Stimulated activated CD8-positive, alpha-beta memory T cell treated with anti-CD3 and anti-CD28 coated beads, Interleukin-15, amount 100 ng/mL, for 1 hour (primary cell): ENCODE data around the gene TBC1D22A.

Experiments used
- DNase-seq: peaks from one replicate; pipeline ENCODE4 v3.0.0-alpha.2; 2020; ENCODE audit warnings: low read depth

TBC1D22A gene

DNA sequence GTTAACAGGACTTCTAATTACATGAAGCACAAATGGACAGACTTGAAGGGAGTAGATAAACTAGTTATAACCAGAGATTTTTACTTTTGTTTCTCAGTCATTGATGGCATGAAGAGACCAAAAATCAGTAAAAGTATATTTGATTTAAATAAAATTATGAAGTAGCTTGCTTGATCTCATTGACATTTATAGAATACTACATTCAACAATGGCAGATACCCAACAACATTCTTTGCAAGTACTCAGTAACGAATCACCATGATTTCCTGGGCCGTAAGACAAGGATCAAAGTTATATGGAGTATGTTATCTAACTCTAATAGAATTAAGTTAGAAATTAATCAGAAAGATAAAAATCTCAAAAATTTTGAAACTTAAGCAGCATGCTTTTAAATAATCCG is 317.6 kb downstream of the TBC1D22A start:
- DNase-seq, result no peak

DNA sequence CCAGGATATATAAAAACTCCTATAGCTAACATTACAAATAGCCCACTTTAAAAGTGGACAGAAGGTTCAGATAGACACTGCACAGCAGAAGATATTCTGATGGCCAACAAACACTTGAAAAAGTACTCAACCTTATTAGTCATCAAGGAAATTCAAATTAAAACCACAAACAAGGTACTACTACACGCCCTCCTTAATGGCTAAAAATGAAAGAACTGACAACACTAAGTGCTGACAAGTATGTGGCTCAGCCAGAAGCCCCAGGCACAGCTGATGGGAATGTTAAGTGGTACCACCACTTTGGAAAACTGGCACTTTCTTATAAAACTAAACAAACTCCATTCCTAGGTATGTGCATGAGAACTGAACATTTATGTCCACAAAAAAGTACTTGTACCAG is 320.1 kb downstream of the TBC1D22A start:
- DNase-seq, result no peak

DNA sequence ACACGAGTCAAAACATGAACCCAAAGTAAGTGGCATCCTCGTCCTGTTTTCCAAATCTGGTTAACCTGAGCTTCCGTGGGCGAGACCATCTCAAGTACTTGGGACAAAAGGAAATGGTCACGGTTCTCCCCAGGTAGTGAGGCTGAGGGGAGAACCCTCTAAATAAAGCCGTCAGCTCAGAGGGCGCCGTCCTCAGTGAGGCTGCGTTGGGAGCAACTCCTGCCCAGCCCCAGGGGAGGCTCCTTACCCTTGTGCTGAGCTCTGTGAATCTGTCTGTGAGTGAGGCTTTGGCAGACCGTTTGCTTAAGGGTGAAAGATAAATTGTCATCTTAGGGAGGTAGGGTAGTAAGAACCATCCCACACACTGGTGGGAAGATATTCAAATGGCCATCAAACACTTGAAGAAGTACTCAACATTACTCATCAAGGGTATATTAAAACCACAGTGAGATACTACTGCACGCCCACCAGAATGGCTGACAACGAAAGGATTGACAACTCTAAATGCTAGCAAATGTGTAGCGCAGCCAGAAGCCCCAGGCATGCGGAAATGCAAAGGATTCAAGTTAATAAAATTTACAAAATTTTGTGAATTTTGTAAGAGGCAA is 321.0 kb downstream of the TBC1D22A start:
- no peak for DNase-seq

DNA sequence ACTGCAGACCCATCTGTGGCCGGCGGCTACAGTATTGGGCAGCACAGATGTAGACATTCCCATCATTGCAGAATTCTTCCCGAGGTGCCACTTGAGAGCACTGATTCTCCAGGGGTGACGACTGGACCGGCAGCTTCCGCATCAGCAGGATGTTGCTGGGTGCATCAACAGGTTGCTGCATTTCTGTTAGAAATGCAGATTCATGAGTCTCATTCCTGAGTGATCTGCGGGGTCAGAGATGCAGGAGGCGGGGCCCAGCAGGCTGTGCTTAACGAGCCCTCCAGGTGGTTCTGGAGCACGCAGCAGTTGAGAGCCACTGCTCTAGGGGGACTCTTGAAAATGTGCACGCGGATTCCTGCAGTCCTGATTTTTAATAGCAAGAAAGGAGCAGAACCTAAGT is 321.8 kb downstream of the TBC1D22A start:
- DNase-seq, result no peak

DNA sequence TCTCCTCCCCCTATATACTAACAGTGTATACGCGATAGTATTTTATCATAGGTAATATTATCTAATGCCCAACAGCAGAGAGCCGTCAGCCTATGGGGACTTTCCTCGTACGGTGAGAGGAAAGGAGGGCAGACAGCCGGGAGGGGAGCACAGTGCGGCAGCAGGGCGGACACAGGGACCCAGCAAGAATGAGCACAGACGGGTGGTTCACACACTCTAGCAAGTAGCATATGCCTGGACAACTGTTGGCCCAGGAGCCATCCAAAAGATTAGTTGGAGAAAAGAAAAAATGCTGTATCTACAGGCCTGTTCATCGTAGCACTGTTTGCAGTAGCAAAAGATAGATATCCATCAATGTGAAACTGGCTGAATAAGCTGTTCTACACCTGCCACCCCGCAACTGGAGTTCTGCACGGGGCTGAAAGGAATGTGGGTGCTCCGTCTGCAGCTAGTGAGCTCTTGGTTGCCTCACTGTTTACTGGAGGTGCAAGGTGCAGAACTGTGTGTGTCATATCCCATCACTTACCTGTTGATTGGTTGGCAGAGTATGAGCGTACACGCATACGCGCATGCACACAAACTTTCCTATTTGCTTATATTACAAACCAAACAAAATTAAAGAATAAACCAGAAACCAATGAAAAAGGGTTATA is 324.3 kb downstream of the TBC1D22A start:
- no peak for DNase-seq

DNA sequence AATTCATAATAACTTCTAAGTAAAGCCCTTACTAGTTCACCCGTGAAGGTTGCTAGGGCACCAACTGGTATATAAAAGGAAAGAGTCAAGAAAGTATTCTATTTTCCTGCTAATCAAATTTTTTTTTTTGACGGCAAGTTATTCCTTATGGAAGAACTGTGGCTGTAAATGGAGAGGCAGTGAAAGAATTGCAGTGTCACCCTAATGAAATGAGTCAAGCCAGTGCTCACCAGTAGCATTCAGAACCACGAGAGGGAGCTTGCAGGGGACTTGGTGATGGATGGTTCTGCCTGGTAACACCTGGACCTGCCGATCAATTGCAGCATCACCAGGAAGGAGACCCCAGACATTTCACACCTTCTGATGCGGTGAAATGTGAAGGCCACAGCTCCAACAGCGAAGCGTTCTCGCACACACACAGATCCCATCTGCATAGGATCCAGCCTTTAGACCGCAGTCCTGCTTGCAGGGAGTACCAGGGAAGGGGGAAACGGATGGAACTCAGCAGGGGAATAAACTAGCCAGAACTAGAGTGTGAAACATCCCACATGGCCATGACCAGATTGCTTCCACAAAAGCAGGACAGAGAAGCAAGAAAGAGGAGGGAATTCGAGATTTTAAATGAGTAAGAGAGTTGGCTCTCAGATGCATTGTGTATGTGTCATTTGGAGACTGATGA is 326.2 kb downstream of the TBC1D22A start:
- DNase-seq, result no peak

DNA sequence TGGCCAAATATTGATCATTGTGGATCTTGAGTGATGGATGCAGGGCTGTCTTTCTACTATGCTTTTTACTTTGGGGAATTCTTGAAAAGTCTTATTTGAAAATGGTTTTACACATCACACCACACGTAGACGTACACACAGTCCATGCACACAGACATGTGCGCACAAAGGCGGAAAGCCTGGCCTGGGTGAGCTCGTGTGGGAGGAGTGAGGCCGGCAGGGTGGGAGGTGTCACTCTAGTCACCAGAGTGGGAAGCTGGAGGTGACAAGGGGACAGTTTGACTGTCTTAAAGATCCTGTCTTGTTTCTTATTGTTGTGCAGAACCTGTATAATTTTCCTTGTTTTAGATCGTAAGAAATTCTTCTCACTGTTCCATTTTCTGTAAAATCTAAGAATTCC is 326.9 kb downstream of the TBC1D22A start:
- no peak for DNase-seq

DNA sequence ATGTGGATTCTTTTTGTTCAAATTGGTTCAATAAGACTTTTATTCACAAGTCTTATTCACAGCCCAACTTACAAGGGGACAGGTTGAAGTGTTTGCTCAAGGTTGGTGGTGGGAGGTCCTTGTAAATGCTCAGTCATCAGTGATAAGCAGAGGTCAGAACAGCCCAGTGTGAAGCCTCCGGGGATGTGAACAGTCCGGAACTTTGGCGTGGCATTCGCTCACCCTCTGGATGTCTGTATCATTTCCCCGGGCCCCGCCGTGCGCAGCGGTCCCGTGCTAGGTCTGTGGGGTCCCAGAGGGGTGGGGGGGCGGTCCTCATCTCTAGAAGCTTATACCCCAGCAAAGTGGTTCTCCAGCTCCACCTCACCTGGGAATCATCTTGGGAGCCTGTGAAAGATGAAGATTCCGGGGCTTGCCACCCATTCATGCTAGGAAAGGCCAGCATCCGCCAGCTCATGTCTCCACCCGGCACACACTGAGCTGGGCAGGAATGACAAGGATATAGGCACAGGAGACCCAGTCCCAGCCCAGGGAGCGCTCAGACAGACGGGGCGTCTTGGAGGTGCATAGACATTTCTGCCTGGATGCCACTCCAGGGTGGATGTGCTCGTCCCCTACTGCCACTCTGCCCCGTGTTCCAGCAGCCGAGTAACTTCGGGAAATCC is 327.5 kb downstream of the TBC1D22A start:
- no peak for DNase-seq

DNA sequence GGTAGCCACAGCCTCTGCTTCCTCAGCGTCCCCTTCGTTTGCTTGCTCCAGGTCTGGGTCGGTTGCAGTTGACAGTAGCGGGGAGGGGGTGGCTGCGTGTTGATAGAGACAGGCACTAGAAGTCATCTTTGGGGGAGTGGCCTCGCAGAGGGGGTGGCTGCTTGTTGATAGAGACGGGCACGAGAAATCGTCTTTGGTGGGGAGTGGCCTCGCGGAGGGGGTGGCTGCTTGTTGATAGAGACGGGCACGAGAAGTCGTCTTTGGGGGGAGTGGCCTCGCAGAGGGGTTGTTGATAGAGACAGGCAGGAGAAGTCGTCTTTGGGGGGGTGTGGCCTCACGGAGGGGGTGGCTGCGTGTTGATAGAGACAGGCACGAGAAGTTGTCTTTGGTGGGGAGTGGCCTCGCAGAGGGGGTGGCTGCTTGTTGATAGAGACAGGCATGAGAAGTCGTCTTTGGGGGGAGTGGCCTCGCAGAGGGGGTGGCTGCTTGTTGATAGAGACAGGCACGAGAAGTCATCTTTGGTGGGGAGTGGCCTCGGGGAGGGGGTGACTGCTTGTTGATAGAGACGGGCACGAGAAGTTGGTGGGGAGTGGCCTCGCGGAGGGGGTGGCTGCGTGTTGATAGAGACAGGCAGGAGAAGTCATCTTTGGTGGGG is 328.3 kb downstream of the TBC1D22A start:
- DNase-seq, result no peak

DNA sequence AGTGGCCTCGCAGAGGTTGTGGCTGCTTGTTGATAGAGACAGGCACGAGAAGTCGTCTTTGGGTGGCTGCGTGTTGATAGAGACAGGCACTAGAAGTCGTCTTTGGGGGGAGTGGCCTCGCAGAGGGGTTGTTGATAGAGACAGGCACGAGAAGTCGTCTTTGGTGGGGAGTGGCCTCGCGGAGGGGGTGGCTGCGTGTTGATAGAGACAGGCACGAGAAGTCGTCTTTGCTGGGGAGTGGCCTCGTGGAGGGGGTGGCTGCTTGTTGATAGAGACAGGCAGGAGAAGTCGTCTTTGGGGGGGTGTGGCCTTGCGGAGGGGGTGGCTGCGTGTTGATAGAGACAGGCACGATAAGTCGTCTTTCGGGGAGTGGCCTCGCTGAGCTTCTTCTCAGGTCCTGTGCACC is 328.8 kb downstream of the TBC1D22A start:
- no peak for DNase-seq

DNA sequence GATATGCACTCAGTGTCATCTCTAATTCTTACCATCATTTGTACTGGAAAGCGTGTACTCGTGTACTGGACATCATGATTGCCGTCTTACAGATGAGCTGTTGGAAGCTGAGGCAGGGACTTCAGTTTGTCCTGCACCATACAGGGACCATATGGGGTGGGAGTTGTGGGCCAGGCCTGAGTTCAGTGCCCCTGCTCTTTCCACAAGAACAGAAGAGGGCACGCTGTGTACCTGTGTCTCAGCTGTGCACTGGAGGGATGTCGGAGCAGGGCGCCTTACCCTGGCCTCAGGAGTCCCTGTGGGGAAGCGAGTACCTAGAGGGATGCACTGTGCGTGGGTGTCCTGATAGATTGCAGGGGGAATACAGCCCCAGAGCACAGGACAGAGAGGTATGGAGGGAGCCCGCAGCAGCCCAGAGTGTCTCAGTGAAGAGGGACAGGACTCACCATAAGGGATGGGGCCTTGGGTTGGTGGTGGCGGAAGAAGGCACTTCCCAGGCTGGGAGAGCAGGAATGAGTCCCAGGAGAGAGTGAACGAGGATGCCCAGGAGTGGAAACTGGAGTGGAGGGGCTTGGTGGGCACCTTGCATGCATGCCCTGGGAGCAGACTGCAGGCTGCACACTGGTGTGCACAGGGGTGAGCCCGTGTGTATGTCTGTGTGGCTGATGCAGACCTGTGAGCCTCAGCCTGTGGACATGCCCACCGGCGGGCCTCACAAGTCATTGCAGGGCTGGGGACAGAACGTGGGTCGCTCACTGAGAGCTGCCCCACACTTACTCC is 329.7 kb downstream of the TBC1D22A start:
- DNase-seq, result no peak

DNA sequence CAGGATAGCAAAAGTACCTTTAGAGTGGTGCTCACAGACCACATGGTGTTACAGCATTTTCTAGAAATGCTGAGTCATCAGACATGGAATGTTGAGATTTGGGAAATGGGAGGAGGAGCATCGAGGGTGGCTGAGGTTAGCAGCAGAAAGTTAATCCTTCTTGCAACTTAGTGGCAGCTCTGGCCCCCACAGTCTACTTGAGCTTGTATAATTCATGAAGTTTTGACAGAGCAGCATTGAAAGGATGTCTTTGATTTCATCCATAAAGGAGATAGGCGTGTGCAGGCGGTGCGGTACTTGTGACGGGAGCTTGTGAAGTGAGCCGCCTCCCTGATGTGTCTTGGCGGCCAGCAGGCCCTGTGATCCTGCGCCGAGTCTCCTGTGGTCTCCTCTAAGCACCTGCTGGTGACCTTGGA is 330.5 kb downstream of the TBC1D22A start:
- DNase-seq, result no peak

DNA sequence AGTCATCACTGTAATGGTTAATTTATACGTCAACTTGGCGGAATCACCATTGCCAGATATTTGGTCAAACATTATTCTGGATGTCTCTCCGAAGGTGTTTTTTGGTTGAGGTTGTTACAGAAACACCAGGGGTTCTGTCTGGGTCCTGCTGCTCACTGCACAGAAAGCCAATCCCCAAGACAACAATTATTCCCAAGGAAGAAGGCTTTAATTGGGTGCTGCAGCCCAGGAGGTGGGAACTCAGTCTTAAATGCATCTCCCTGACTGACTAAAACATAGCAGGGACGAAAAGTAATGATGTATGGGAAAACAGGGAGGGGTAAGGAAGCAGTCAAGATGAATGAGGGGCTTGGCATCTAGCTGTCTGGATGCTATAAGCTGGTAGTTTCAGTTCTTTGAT is 331.3 kb downstream of the TBC1D22A start:
- DNase-seq, result no peak

DNA sequence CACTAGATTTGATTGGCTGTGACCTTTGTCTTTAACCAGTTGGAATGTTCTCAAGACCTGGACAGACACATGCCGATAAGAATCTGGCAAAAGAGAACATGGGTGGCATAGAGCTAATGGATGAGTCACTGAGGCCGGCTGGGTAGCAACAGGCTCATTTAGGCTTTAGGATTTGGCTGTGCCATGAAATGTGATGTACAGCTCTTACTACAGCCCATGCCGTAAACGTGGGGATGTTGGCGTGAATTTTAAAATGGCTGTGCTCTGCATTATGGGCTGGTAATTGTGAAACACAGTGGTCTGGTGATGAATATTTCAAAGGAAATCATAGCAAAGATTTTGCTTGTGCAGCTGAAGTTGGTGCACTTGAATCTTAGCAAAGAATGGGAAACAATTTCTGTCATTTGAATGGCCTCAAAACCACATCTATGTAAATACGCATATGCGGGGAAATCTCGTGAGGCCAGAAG is 332.4 kb downstream of the TBC1D22A start:
- no peak for DNase-seq

DNA sequence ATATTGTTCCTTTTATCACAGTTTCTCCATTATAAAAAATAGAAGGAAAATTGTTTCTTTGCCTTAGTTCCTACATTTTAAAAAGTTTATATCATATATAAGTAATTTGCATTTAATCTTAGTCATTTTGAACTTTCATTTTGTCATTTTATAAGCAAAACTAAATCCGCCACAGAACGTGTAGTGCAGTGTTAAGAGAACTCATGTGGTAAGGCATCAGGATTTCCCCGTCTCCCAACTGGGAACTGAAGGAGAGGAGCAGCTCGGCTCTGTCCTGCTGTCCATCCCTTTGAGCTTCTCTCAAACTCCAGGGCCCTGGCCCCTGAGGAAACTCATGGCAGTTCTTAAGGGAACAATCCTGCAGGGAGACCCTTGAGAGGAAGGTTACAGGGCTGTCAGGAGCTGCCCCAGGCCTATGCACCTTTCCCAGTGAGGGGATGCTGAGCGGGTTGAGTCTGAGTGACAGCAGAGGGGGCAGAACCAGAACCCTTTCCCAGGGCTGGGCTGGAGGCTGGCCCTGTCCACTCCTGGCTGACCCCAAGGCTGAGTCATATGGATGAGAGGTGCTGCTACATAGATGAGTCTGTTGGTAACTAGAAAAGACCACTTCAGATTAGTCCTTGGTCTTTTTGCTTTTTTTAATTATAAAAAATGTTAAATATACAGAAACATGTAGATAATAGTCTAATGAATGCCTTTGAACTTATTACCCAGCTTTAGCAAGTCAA is 333.1 kb downstream of the TBC1D22A start:
- no peak for DNase-seq

DNA sequence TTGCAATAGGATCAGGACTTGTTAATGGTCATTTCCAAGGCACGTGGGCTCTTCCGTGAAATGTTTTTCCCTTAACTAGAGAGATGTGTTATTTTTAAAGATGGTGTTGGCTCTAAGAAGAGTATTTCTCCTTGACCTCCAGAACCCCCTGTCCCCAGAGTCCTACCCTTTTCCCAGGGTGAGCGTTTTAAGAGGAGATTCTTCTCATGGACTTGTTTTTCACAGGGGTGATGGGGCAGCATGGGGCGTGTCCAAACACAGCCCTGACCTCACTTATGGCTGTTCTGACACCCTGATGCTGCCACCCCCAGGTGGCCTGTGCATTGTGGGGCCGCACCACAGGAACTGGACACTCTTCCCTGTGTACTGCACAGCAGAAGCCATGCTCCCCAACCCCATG is 335.7 kb downstream of the TBC1D22A start:
- no peak for DNase-seq

DNA sequence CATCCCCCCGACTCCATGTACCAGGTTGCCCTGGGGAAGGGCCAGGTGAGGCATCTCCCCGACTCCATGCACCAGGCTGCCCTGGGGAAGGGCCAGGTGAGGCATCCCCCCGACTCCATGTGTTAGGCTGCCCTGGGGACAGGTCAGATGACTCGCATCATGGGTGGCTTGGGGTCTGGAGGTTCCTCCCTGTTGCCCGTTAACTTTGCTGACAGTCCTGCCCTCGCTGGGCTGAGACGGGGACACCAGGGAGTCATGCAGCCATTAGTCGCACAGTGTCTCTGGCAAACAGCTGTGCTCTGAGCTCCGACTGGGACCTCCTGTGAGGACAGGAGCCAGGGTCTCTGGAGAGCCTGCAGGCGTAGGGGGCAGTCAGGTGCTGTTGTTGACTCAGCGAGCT is 336.1 kb downstream of the TBC1D22A start:
- no peak for DNase-seq

DNA sequence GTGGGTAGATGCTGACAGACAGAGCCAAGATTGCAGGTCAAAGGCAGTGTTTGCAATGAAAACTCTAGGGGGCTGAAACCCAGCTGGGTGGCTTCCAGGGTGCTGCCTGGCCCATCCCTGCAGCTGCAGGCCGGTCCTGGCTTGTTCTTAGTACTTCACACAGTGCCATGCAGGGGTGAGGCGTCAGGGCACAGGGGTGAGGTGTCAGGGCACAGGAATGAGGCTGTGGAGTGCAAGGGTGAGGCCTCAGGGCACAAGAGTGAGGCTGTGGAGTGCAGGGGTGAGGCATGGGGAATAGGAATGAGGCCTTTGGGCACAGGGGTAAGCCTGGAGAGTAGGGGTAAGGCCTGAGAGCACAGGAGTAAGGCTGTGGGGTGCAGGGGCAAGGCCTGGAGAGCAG is 337.6 kb downstream of the TBC1D22A start:
- DNase-seq, result no peak

DNA sequence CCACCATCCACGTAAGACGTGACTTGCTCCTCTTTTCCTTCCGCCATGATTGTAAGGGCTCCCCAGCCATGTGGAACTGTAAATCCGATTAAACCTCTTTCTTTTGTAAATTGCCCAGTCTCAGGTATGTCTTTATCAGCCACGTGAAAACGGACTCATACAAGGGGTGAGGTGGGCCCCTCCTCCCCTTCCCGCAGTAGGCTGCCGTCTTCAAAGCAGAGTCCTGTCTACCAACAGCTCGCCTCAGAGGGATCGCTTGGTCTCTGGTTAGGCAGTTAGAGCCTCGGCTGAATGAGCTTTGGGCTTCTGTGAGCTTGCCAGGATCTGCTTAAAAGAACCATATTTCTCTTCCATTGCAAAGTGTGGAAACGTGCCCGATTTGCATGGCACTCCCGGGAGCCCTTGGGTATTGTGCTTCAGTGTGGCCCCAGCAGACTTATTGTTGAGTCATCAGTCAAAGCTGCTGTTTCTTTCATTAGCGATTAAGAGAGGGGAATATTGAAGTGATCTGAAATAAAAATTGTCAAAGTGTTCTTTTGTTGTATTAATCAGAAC is 338.3 kb downstream of the TBC1D22A start:
- no peak for DNase-seq

DNA sequence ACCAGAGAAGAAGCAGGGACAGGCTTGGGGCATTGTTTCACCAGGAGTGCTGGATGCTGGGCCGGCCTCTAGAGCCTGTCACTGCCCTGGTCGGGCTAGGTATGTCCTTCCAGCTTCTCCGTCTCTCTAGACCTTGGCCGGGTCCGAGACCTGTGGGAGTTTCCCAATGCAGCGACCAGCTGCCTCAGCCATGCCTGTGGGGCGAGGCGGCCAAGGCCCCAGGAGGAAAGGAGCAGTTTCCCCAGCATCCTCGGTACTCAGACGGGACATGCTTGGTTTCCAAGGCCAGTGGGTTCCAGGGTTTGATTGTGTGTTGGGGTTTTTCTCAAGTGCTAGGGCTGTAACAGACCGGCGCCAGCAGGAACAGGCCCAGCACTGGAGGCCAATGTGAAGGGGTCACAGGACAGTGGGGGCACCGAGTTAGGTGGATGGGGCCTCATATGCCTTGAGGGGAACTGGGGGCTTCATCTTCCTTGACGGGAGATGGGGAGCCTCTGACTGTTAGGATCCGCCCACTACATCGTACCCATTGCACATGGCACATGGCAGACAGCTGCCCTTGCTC is 339.0 kb downstream of the TBC1D22A start:
- DNase-seq, result no peak
